Measurements from ENCODE around the gene SPATA31C2.
"Not testable (repeated sequence)": the region's sequence is repeated elsewhere in the genome, so short reads cannot be mapped to it uniquely, and the experiment has no call there.

The SPATA31C2 gene

GRCh38 chr9:88174324-88174723 is 36.0 kb upstream of the SPATA31C2 start:
- H3K36me3 ChIP-seq (ENCODE audit: control insufficient read depth in 2 of 2, insufficient read depth in 2 of 2, low read length in 2 of 2): no peaks in the 10 kb centered on the region
- H3K9me3 ChIP-seq (ENCODE audit: control insufficient read depth in 2 of 2, low read length in 2 of 2): no peaks in the 10 kb centered on the region
- peaks cover 0 to 2% of the 10 kb centered on the region in 2 donors for H3K4me1 ChIP-seq (ENCODE audit: control insufficient read depth in 2 of 2, insufficient read depth in 2 of 2, low read length in 2 of 2)
- no peak overlapping the region for H3K4me3 ChIP-seq (ENCODE audit: low read length in 2 of 2)
- H3K9ac ChIP-seq (ENCODE audit: low read depth in 1 of 2, low read length in 2 of 2): no peak overlapping the region
- H3K27ac ChIP-seq (ENCODE audit: low read depth in 2 of 2, low read length in 2 of 2): no peak overlapping the region
- no peaks in the 10 kb centered on the region for H3K27me3 ChIP-seq (ENCODE audit: control insufficient read depth in 2 of 2, insufficient read depth in 2 of 2, low read length in 2 of 2)

- H3K27ac ChIP-seq (ENCODE audit: low read depth in 2 of 2, low read length in 2 of 2): no peak overlapping the region
- no peaks in the 10 kb centered on the region for H3K36me3 ChIP-seq (ENCODE audit: control insufficient read depth in 2 of 2, insufficient read depth in 2 of 2, low read length in 2 of 2)
- H3K4me1 ChIP-seq (ENCODE audit: control insufficient read depth in 2 of 2, insufficient read depth in 2 of 2, low read length in 2 of 2): no peaks in the 10 kb centered on the region
- no peaks in the 10 kb centered on the region for H3K9me3 ChIP-seq (ENCODE audit: control insufficient read depth in 2 of 2, low read length in 2 of 2)
- H3K4me3 ChIP-seq (ENCODE audit: low read length in 2 of 2): no peak overlapping the region
- H3K9ac ChIP-seq (ENCODE audit: low read depth in 1 of 2, low read length in 2 of 2): no peak overlapping the region
- H3K27me3 ChIP-seq (ENCODE audit: control insufficient read depth in 2 of 2, insufficient read depth in 2 of 2, low read length in 2 of 2): no peaks in the 10 kb centered on the region
These were observed 35.2 kb upstream of the SPATA31C2 start for GRCh38 chr9:88173378-88173999.

GRCh38 chr9:88169700-88170099 is 31.4 kb upstream of the SPATA31C2 start:
- Histone ChIP-seq H3K27ac (ENCODE audit: low read depth in 2 of 2, low read length in 2 of 2) (no peak overlapping the region), H3K36me3 (ENCODE audit: control insufficient read depth in 2 of 2, insufficient read depth in 2 of 2, low read length in 2 of 2) (no peaks in the 10 kb centered on the region), H3K27me3 (ENCODE audit: control insufficient read depth in 2 of 2, insufficient read depth in 2 of 2, low read length in 2 of 2) (no peaks in the 10 kb centered on the region), H3K9ac (ENCODE audit: low read depth in 1 of 2, low read length in 2 of 2) (no peak overlapping the region), H3K9me3 (ENCODE audit: control insufficient read depth in 2 of 2, low read length in 2 of 2) (no peaks in the 10 kb centered on the region), H3K4me3 (ENCODE audit: low read length in 2 of 2) (no peak overlapping the region), H3K4me1 (ENCODE audit: control insufficient read depth in 2 of 2, insufficient read depth in 2 of 2, low read length in 2 of 2) (no peaks in the 10 kb centered on the region)

- Histone ChIP-seq H3K36me3 (ENCODE audit: control insufficient read depth in 2 of 2, insufficient read depth in 2 of 2, low read length in 2 of 2) (no peaks in the 10 kb centered on the region), H3K4me3 (ENCODE audit: low read length in 2 of 2) (no peak overlapping the region), H3K9me3 (ENCODE audit: control insufficient read depth in 2 of 2, low read length in 2 of 2) (no peaks in the 10 kb centered on the region), H3K27ac (ENCODE audit: low read depth in 2 of 2, low read length in 2 of 2) (no peak overlapping the region), H3K27me3 (ENCODE audit: control insufficient read depth in 2 of 2, insufficient read depth in 2 of 2, low read length in 2 of 2) (no peaks in the 10 kb centered on the region), H3K4me1 (ENCODE audit: control insufficient read depth in 2 of 2, insufficient read depth in 2 of 2, low read length in 2 of 2) (no peaks in the 10 kb centered on the region), H3K9ac (ENCODE audit: low read depth in 1 of 2, low read length in 2 of 2) (no peak overlapping the region)
These were observed 30.3 kb upstream of the SPATA31C2 start for GRCh38 chr9:88168564-88168963.

- H3K4me3 ChIP-seq (ENCODE audit: low read length in 2 of 2): no peak overlapping the region
- no peak overlapping the region for H3K27ac ChIP-seq (ENCODE audit: low read depth in 2 of 2, low read length in 2 of 2)
- H3K27me3 ChIP-seq (ENCODE audit: control insufficient read depth in 2 of 2, insufficient read depth in 2 of 2, low read length in 2 of 2): no peaks in the 10 kb centered on the region
- no peaks in the 10 kb centered on the region for H3K9me3 ChIP-seq (ENCODE audit: control insufficient read depth in 2 of 2, low read length in 2 of 2)
- H3K9ac ChIP-seq (ENCODE audit: low read depth in 1 of 2, low read length in 2 of 2): no peak overlapping the region
- no peaks in the 10 kb centered on the region for H3K36me3 ChIP-seq (ENCODE audit: control insufficient read depth in 2 of 2, insufficient read depth in 2 of 2, low read length in 2 of 2)
- H3K4me1 ChIP-seq (ENCODE audit: control insufficient read depth in 2 of 2, insufficient read depth in 2 of 2, low read length in 2 of 2): no peaks in the 10 kb centered on the region
These were observed 28.4 kb upstream of the SPATA31C2 start for GRCh38 chr9:88166660-88167059.

- no peaks in the 10 kb centered on the region for H3K4me1 ChIP-seq (ENCODE audit: control insufficient read depth in 2 of 2, insufficient read depth in 2 of 2, low read length in 2 of 2)
- H3K36me3 ChIP-seq (ENCODE audit: control insufficient read depth in 2 of 2, insufficient read depth in 2 of 2, low read length in 2 of 2): no peaks in the 10 kb centered on the region
- no peaks in the 10 kb centered on the region for H3K9me3 ChIP-seq (ENCODE audit: control insufficient read depth in 2 of 2, low read length in 2 of 2)
- H3K27me3 ChIP-seq (ENCODE audit: control insufficient read depth in 2 of 2, insufficient read depth in 2 of 2, low read length in 2 of 2): no peaks in the 10 kb centered on the region
- H3K4me3 ChIP-seq (ENCODE audit: low read length in 2 of 2): no peak overlapping the region
- no peak overlapping the region for H3K9ac ChIP-seq (ENCODE audit: low read depth in 1 of 2, low read length in 2 of 2)
- H3K27ac ChIP-seq (ENCODE audit: low read depth in 2 of 2, low read length in 2 of 2): no peak overlapping the region
These were observed 26.6 kb upstream of the SPATA31C2 start for GRCh38 chr9:88164850-88165249.

GRCh38 chr9:88161144-88161543 is 22.9 kb upstream of the SPATA31C2 start:
- no peak overlapping the region for H3K9ac ChIP-seq (ENCODE audit: low read depth in 1 of 2, low read length in 2 of 2)
- H3K27me3 ChIP-seq (ENCODE audit: control insufficient read depth in 2 of 2, insufficient read depth in 2 of 2, low read length in 2 of 2): no peaks in the 10 kb centered on the region
- H3K9me3 ChIP-seq (ENCODE audit: control insufficient read depth in 2 of 2, low read length in 2 of 2): no peaks in the 10 kb centered on the region
- no peaks in the 10 kb centered on the region for H3K4me1 ChIP-seq (ENCODE audit: control insufficient read depth in 2 of 2, insufficient read depth in 2 of 2, low read length in 2 of 2)
- no peaks in the 10 kb centered on the region for H3K36me3 ChIP-seq (ENCODE audit: control insufficient read depth in 2 of 2, insufficient read depth in 2 of 2, low read length in 2 of 2)
- H3K4me3 ChIP-seq (ENCODE audit: low read length in 2 of 2): no peak overlapping the region
- H3K27ac ChIP-seq (ENCODE audit: low read depth in 2 of 2, low read length in 2 of 2): no peak overlapping the region

- Histone ChIP-seq H3K27ac (ENCODE audit: low read depth in 2 of 2, low read length in 2 of 2) (no peak overlapping the region), H3K9ac (ENCODE audit: low read depth in 1 of 2, low read length in 2 of 2) (no peak overlapping the region), H3K9me3 (ENCODE audit: control insufficient read depth in 2 of 2, low read length in 2 of 2) (no peaks in the 10 kb centered on the region), H3K27me3 (ENCODE audit: control insufficient read depth in 2 of 2, insufficient read depth in 2 of 2, low read length in 2 of 2) (no peaks in the 10 kb centered on the region), H3K36me3 (ENCODE audit: control insufficient read depth in 2 of 2, insufficient read depth in 2 of 2, low read length in 2 of 2) (no peaks in the 10 kb centered on the region), H3K4me1 (ENCODE audit: control insufficient read depth in 2 of 2, insufficient read depth in 2 of 2, low read length in 2 of 2) (no peaks in the 10 kb centered on the region), H3K4me3 (ENCODE audit: low read length in 2 of 2) (no peak overlapping the region)
These were observed 5.8 kb upstream of the SPATA31C2 start for GRCh38 chr9:88143957-88144625.

GRCh38 chr9:88143179-88143578 is 4.9 kb upstream of the SPATA31C2 start:
- Histone ChIP-seq H3K9me3 (ENCODE audit: control insufficient read depth in 2 of 2, low read length in 2 of 2) (no peaks in the 10 kb centered on the region), H3K4me1 (ENCODE audit: control insufficient read depth in 2 of 2, insufficient read depth in 2 of 2, low read length in 2 of 2) (no peaks in the 10 kb centered on the region), H3K4me3 (ENCODE audit: low read length in 2 of 2) (no peak overlapping the region), H3K27me3 (ENCODE audit: control insufficient read depth in 2 of 2, insufficient read depth in 2 of 2, low read length in 2 of 2) (no peaks in the 10 kb centered on the region), H3K27ac (ENCODE audit: low read depth in 2 of 2, low read length in 2 of 2) (no peak overlapping the region), H3K9ac (ENCODE audit: low read depth in 1 of 2, low read length in 2 of 2) (no peak overlapping the region), H3K36me3 (ENCODE audit: control insufficient read depth in 2 of 2, insufficient read depth in 2 of 2, low read length in 2 of 2) (no peaks in the 10 kb centered on the region)

- H3K4me3 ChIP-seq (ENCODE audit: low read length in 2 of 2); H3K27me3 ChIP-seq (ENCODE audit: control insufficient read depth in 2 of 2, insufficient read depth in 2 of 2, low read length in 2 of 2); H3K4me1 ChIP-seq (ENCODE audit: control insufficient read depth in 2 of 2, insufficient read depth in 2 of 2, low read length in 2 of 2); H3K36me3 ChIP-seq (ENCODE audit: control insufficient read depth in 2 of 2, insufficient read depth in 2 of 2, low read length in 2 of 2); H3K9me3 ChIP-seq (ENCODE audit: control insufficient read depth in 2 of 2, low read length in 2 of 2); H3K27ac ChIP-seq (ENCODE audit: low read depth in 2 of 2, low read length in 2 of 2); H3K9ac ChIP-seq (ENCODE audit: low read depth in 1 of 2, low read length in 2 of 2): not testable (repeated sequence)
These were observed 4.7 kb downstream of the SPATA31C2 start for GRCh38 chr9:88133552-88133951.

Data from mucosa of rectum (tissue), 2 donors.